ENCODE results near the gene MARVELD3.

MARVELD3 gene

GRCh38 chr16:71670537-71670936 is 44.6 kb downstream of the MARVELD3 start:
- TF ChIP-seq TCF12 (IDR thresholded peaks at IDR 0.05; ENCODE audit: low read depth) = no peak
- no peak for TF ChIP-seq YY1 (IDR thresholded peaks at IDR 0.05; ENCODE audit: low read depth)
- no peak for TF ChIP-seq CEBPB (IDR thresholded peaks at IDR 0.05)
- no peak for TF ChIP-seq EP300 (IDR thresholded peaks at IDR 0.05; ENCODE audit: borderline replicate concordance)
- TF ChIP-seq, protein P1, sequence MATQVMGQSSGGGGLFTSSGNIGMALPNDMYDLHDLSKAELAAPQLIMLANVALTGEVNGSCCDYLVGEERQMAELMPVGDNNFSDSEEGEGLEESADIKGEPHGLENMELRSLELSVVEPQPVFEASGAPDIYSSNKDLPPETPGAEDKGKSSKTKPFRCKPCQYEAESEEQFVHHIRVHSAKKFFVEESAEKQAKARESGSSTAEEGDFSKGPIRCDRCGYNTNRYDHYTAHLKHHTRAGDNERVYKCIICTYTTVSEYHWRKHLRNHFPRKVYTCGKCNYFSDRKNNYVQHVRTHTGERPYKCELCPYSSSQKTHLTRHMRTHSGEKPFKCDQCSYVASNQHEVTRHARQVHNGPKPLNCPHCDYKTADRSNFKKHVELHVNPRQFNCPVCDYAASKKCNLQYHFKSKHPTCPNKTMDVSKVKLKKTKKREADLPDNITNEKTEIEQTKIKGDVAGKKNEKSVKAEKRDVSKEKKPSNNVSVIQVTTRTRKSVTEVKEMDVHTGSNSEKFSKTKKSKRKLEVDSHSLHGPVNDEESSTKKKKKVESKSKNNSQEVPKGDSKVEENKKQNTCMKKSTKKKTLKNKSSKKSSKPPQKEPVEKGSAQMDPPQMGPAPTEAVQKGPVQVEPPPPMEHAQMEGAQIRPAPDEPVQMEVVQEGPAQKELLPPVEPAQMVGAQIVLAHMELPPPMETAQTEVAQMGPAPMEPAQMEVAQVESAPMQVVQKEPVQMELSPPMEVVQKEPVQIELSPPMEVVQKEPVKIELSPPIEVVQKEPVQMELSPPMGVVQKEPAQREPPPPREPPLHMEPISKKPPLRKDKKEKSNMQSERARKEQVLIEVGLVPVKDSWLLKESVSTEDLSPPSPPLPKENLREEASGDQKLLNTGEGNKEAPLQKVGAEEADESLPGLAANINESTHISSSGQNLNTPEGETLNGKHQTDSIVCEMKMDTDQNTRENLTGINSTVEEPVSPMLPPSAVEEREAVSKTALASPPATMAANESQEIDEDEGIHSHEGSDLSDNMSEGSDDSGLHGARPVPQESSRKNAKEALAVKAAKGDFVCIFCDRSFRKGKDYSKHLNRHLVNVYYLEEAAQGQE (IDR thresholded peaks at IDR 0.05; ENCODE audit: low read depth) = no peak

GRCh38 chr16:71671165-71671564 is 45.2 kb downstream of the MARVELD3 start:
- TF ChIP-seq, protein P2, sequence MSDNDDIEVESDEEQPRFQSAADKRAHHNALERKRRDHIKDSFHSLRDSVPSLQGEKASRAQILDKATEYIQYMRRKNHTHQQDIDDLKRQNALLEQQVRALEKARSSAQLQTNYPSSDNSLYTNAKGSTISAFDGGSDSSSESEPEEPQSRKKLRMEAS (IDR thresholded peaks at IDR 0.05) = no peak
- TF ChIP-seq TEAD4 (IDR thresholded peaks at IDR 0.05) (no peak), YY1 (IDR thresholded peaks at IDR 0.05; ENCODE audit: low read depth) (no peak), CREB1 (IDR thresholded peaks at IDR 0.05; ENCODE audit: low read depth) (no peak), EP300 (IDR thresholded peaks at IDR 0.05; ENCODE audit: borderline replicate concordance) (no peak), RAD21 (IDR thresholded peaks at IDR 0.05; ENCODE audit: low read depth) (no peak), FOXM1 (IDR thresholded peaks at IDR 0.05; ENCODE audit: borderline replicate concordance, low read depth) (no peak), CEBPB (IDR thresholded peaks at IDR 0.05) (no peak), EGR1 (IDR thresholded peaks at IDR 0.05) (no peak), TCF12 (IDR thresholded peaks at IDR 0.05; ENCODE audit: low read depth) (no peak), ZBTB7A (IDR thresholded peaks at IDR 0.05; ENCODE audit: low read depth) (no peak), NFIC (IDR thresholded peaks at IDR 0.05) (no peak), TAF1 (IDR thresholded peaks at IDR 0.05; ENCODE audit: low read depth) (no peak)
- TF ChIP-seq, protein P1 (IDR thresholded peaks at IDR 0.05; ENCODE audit: low read depth) = no peak
- TF ChIP-seq, protein P3, sequence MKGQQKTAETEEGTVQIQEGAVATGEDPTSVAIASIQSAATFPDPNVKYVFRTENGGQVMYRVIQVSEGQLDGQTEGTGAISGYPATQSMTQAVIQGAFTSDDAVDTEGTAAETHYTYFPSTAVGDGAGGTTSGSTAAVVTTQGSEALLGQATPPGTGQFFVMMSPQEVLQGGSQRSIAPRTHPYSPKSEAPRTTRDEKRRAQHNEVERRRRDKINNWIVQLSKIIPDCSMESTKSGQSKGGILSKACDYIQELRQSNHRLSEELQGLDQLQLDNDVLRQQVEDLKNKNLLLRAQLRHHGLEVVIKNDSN (IDR thresholded peaks at IDR 0.05) = no peak

- no peak for TF ChIP-seq TEAD4 (IDR thresholded peaks at IDR 0.05)
- no peak for TF ChIP-seq EP300 (IDR thresholded peaks at IDR 0.05; ENCODE audit: borderline replicate concordance)
- no peak for TF ChIP-seq CREB1 (IDR thresholded peaks at IDR 0.05; ENCODE audit: low read depth)
- no peak for TF ChIP-seq ZBTB7A (IDR thresholded peaks at IDR 0.05; ENCODE audit: low read depth)
- no peak for TF ChIP-seq CEBPB (IDR thresholded peaks at IDR 0.05)
- no peak for TF ChIP-seq RAD21 (IDR thresholded peaks at IDR 0.05; ENCODE audit: low read depth)
- TF ChIP-seq FOXM1 (IDR thresholded peaks at IDR 0.05; ENCODE audit: borderline replicate concordance, low read depth) = no peak
- no peak for TF ChIP-seq EGR1 (IDR thresholded peaks at IDR 0.05)
These were observed 46.1 kb downstream of the MARVELD3 start for GRCh38 chr16:71672125-71672524.

DNA sequence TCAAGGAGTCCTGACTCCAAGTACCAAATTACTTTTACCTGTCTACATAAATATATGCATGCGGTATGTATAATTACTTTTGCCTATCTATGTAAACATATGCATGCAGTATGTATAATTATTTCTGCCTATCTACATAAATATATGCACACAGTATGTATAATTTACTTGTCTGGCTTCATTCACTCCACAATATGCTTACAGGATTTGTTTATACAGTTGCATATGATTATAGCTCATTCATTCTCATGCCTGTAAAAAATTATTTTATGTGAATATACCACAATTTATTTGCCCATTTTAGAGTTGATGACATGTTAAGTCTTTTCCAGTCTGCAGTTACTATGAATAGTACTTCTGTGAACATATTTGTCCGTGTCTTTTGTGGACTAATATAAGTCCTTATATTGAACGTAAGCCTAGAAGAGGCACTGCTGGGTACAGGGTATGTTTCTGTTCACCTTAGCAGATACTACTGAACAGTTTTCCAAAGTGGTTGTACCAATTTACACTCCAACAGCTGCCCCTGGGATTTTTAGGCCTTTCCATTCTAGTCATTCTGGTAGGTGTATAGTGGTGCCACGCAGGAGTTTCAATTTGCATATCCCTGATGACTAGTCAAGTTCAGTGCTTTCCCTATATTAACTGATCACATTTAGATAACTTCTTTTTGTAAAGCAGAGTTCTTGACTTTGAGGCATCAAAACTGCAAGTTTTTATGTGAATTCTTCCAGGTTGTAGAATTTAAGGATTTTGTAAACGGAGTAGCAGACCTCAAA is 47.0 kb downstream of the MARVELD3 start:
- TF ChIP-seq TCF12 (IDR thresholded peaks at IDR 0.05; ENCODE audit: low read depth) = no peak
- TF ChIP-seq FOXM1 (IDR thresholded peaks at IDR 0.05; ENCODE audit: borderline replicate concordance, low read depth) = no peak
- no peak for TF ChIP-seq ZBTB7A (IDR thresholded peaks at IDR 0.05; ENCODE audit: low read depth)
- no peak for TF ChIP-seq EGR1 (IDR thresholded peaks at IDR 0.05)
- TF ChIP-seq TAF1 (IDR thresholded peaks at IDR 0.05; ENCODE audit: low read depth) = no peak
- TF ChIP-seq NFIC (IDR thresholded peaks at IDR 0.05) = no peak
- TF ChIP-seq, protein P2 (IDR thresholded peaks at IDR 0.05) = no peak
- TF ChIP-seq, protein P1 (IDR thresholded peaks at IDR 0.05; ENCODE audit: low read depth) = no peak
- TF ChIP-seq RAD21 (IDR thresholded peaks at IDR 0.05; ENCODE audit: low read depth) = no peak
- TF ChIP-seq YY1 (IDR thresholded peaks at IDR 0.05; ENCODE audit: low read depth) = no peak
- no peak for TF ChIP-seq EP300 (IDR thresholded peaks at IDR 0.05; ENCODE audit: borderline replicate concordance)
- TF ChIP-seq CREB1 (IDR thresholded peaks at IDR 0.05; ENCODE audit: low read depth) = no peak
- no peak for TF ChIP-seq CEBPB (IDR thresholded peaks at IDR 0.05)
- no peak for TF ChIP-seq TEAD4 (IDR thresholded peaks at IDR 0.05)
- TF ChIP-seq, protein P3 (IDR thresholded peaks at IDR 0.05) = no peak

Data from Ishikawa (cell line).